HG03442 (cell line): ENCODE data around the gene OR10AD1.
"Not testable (repeated sequence)": the region's sequence is repeated elsewhere in the genome, so short reads cannot be mapped to it uniquely, and the experiment has no call there.

Experiments used
- ATAC-seq: cut with Tn5 transposase; IDR thresholded peaks from one replicate; pipeline ENCODE4 v1.9.1; 2021; ENCODE audit warnings: mild to moderate bottlenecking, moderate library complexity; ENCODE audit not compliant: unreplicated experiment

OR10AD1 gene

GRCh38 chr12:48163150-48163747 lies 39.8 kb downstream of the OR10AD1 start:
- ATAC-seq = no peak

GRCh38 chr12:48160807-48161206 lies 42.3 kb downstream of the OR10AD1 start:
- no peak for ATAC-seq

- ATAC-seq = no peak
Measured at GRCh38 chr12:48160046-48160445, 43.0 kb downstream of the OR10AD1 start.

- ATAC-seq = no peak
Measured at GRCh38 chr12:48157889-48158370, 45.2 kb downstream of the OR10AD1 start.

- peak; percentile 89 for ATAC-seq
Measured at GRCh38 chr12:48157018-48157888, 45.8 kb downstream of the OR10AD1 start, which contains the start of gene ASB8. TSS of gene ASB8 (minus strand) at chr12:48157515. CDS start at chr12:48153496, 4,019 bp downstream.

GRCh38 chr12:48156652-48157017 lies 46.5 kb downstream of the OR10AD1 start:
- ATAC-seq = no peak

GRCh38 chr12:48155786-48156185 lies 47.3 kb downstream of the OR10AD1 start:
- ATAC-seq = not testable (repeated sequence)
